K562 (cell line): ENCODE measurements around the gene SYNGR4. TPM values are rescaled to one million over a fixed set of nuclear protein-coding genes. Genes with fewer than 3 reads are reported as not detected.
A peak's percentile ranks its signal among the peaks of the same experiment; 100 is the strongest.

Experiments used
- BACH1 ChIP-seq: fragments of 200-800 bp; sonication (Bioruptor generic); IDR thresholded peaks from 2 replicates; pipeline ENCODE4 v1.6.1; 2016; ENCODE audit warnings: missing genetic modification characterization, missing compliant biosample characterization
- BHLHE40 ChIP-seq: IDR thresholded peaks from 2 replicates; pipeline ENCODE4 v1.6.1; 2011; ENCODE audit warnings: low read length, improper control_type of control experiment
- DACH1 ChIP-seq: fragments of 450-650 bp; IDR thresholded peaks from 2 replicates; pipeline ENCODE4 v1.6.1; 2018; ENCODE audit not compliant: partially characterized antibody
- EP300 ChIP-seq: IDR thresholded peaks from 2 replicates; pipeline ENCODE4 v1.6.1; 2012; ENCODE audit warnings: low read length, improper control_type of control experiment
- ESRRB ChIP-seq: fragments of 250-450 bp; sonication (Bioruptor Pico); IDR thresholded peaks from 2 replicates; pipeline ENCODE4 v1.5.0; 2020; ENCODE audit warnings: mild to moderate bottlenecking, moderate library complexity, borderline replicate concordance
- FOXP1 ChIP-seq: sonication (generic); formaldehyde crosslinking; IDR thresholded peaks from 2 replicates; pipeline ENCODE4 v1.8.0; 2022; ENCODE audit warnings: mild to moderate bottlenecking, missing genetic modification reagents
- HDAC2 ChIP-seq: fragments of 450-650 bp; IDR thresholded peaks from 2 replicates; pipeline ENCODE4 v1.6.1; 2016; ENCODE audit warnings: mild to moderate bottlenecking
- HNRNPLL ChIP-seq: fragments of 200-400 bp; formaldehyde crosslinking; IDR thresholded peaks from 2 replicates; pipeline ENCODE4 v1.6.1; 2017; ENCODE audit warnings: low read length, low read depth, mild to moderate bottlenecking; ENCODE audit not compliant: poor library complexity, severe bottlenecking
- JUND ChIP-seq, 2 experiments: IDR thresholded peaks; 2 replicates in 1 of 2; 3 replicates in 1 of 2; pipeline ENCODE4 v1.6.1; 2011; ENCODE audit warnings: borderline replicate concordance in 2 of 2, low read depth in 2 of 2, low read length in 2 of 2, improper control_type of control experiment in 1 of 2, missing biosample characterization in 1 of 2, missing genetic modification characterization in 1 of 2, missing genetic modification reagents in 1 of 2
- MCM3 ChIP-seq: fragments of 450-650 bp; IDR thresholded peaks from 2 replicates; pipeline ENCODE4 v1.6.1; 2016
- NFIC ChIP-seq: fragments of 450-650 bp; IDR thresholded peaks from 2 replicates; pipeline ENCODE4 v1.6.1; 2017; ENCODE audit warnings: mild to moderate bottlenecking, inconsistent platforms
- NR2F6 ChIP-seq: fragments of 450-650 bp; formaldehyde crosslinking; IDR thresholded peaks from 2 replicates; pipeline ENCODE4 v1.4.0; 2020; ENCODE audit warnings: mild to moderate bottlenecking
- PPARD ChIP-seq: fragments of 250-450 bp; sonication (Bioruptor Pico); IDR thresholded peaks from 2 replicates; pipeline ENCODE4 v1.8.0; 2022; ENCODE audit warnings: inconsistent platforms, mild to moderate bottlenecking, moderate library complexity
- SNIP1 ChIP-seq: fragments of 450-650 bp; IDR thresholded peaks from 2 replicates; pipeline ENCODE4 v1.7.1; 2017; ENCODE audit warnings: low read depth, mild to moderate bottlenecking
- TFAP4 ChIP-seq: sonication (generic); formaldehyde crosslinking; IDR thresholded peaks from 2 replicates; pipeline ENCODE4 v1.8.0; 2022; ENCODE audit warnings: missing genetic modification reagents, mild to moderate bottlenecking, moderate library complexity, borderline replicate concordance
- ZBTB40 ChIP-seq, 2 experiments: fragments of 450-650 bp in 1 of 2; sonication (generic) in 1 of 2; formaldehyde crosslinking in 1 of 2; IDR thresholded peaks; 2 replicates each; pipeline versions ENCODE4 v1.7.1 to v1.9.0; 2016 to 2022; ENCODE audit warnings: inconsistent platforms in 1 of 2, mild to moderate bottlenecking in 1 of 2, missing genetic modification reagents in 1 of 2
- ZBTB7A ChIP-seq: IDR thresholded peaks from 2 replicates; pipeline ENCODE4 v1.6.1; 2011; ENCODE audit warnings: low read depth, mild to moderate bottlenecking, low read length, moderate library complexity, borderline replicate concordance; ENCODE audit not compliant: control insufficient read depth
- ZNF316 ChIP-seq: fragments of 450-650 bp; IDR thresholded peaks from 2 replicates; pipeline ENCODE4 v1.6.1; 2016
- ZNF384 ChIP-seq: IDR thresholded peaks from 2 replicates; pipeline ENCODE4 v1.6.1; 2012; ENCODE audit warnings: low read depth, low read length, improper control_type of control experiment
- polyA plus RNA-seq, 8 experiments: library from polyadenylated mRNA; depleted of rRNA in 4 of 8; stranded (reverse) in 5 of 8; unstranded in 3 of 8; fragments of >200 nt; fragmentation: Nextera tagmentation in 2 of 8; fragmentation: Illumina TruSeq in 1 of 8; extraction: Ambion mirVana in 2 of 8; extraction: Trizol in 1 of 8; gene quantifications; 2 replicates each; pipeline versions ENCODE4 v1.2.1 to v1.2.3, GENCODE V29; 2011 to 2014; ENCODE audit warnings: inconsistent platforms in 1 of 8, missing spikeins in 1 of 8
- total RNA-seq, 7 experiments: library from RNA; depleted of rRNA in 6 of 7; stranded (reverse); fragments of >200 nt in 6 of 7; fragmentation: Illumina TruSeq in 2 of 7; extraction: Trizol in 2 of 7; gene quantifications; 2 replicates each; pipeline versions ENCODE4 v1.2.1 to v1.2.3, GENCODE V29; 2011 to 2021; ENCODE audit warnings: low replicate concordance in 1 of 7

The SYNGR4 gene
- total and polyA plus RNA-seq, 9 of the 15 experiments (the other 6 are each of a cell fraction or from before 2014, with no cell fraction given) = 0.07 to 0.14 TPM; not detected in 7

- TF ChIP-seq EP300 = peak; percentile 19; the same call in 1 of the 2 replicates
- no peak for TF ChIP-seq MCM3
- peak; percentile 46; the same call in 1 of the 2 replicates for TF ChIP-seq HDAC2
- TF ChIP-seq DACH1 = no peak
- TF ChIP-seq ZBTB7A = peak; percentile 96
- TF ChIP-seq FOXP1 (CRISPR knock-in tag) = no peak
- peak; percentile 94 for TF ChIP-seq ZNF316
- 0 out of 2 replicates have a peak, but pooled peaks have one; percentile 15 for TF ChIP-seq ZBTB40 (IDR thresholded peaks at IDR 0.05)
- no peak for TF ChIP-seq ZBTB40 (CRISPR knock-in tag; IDR thresholded peaks at IDR 0.05)
- TF ChIP-seq BHLHE40 = no peak
- TF ChIP-seq BACH1 (tag) = no peak
- TF ChIP-seq HNRNPLL = no peak
- no peak for TF ChIP-seq NR2F6 (CRISPR knock-in tag)
- no peak for TF ChIP-seq ESRRB (CRISPR knock-in tag)
- no peak for TF ChIP-seq SNIP1
- TF ChIP-seq ZNF384 = no peak
- peak; percentile 92 for TF ChIP-seq JUND (IDR thresholded peaks at IDR 0.05; ENCODE audit: borderline replicate concordance, low read depth, low read length)
- peak; percentile 84; the same call in 2 of the 3 replicates for TF ChIP-seq JUND (tag; IDR thresholded peaks at IDR 0.05; ENCODE audit: borderline replicate concordance, low read depth, low read length)
- TF ChIP-seq NFIC = no peak
- no peak for TF ChIP-seq PPARD (CRISPR knock-in tag)
- TF ChIP-seq TFAP4 (CRISPR knock-in tag) = no peak
Observed at GRCh38 chr19:48424694-48425219, 60.6 kb downstream of the SYNGR4 start (continued).
